GM19238 (cell line): ENCODE data around the gene UNC13C.
"Not testable (repeated sequence)": the region's sequence is repeated elsewhere in the genome, so short reads cannot be mapped to it uniquely, and the experiment has no call there.

Experiments
- DNase-seq: peaks from one replicate; pipeline ENCODE4 v3.0.0; 2011; ENCODE audit warnings: low spot score; ENCODE audit not compliant: insufficient read length

The UNC13C gene

DNA sequence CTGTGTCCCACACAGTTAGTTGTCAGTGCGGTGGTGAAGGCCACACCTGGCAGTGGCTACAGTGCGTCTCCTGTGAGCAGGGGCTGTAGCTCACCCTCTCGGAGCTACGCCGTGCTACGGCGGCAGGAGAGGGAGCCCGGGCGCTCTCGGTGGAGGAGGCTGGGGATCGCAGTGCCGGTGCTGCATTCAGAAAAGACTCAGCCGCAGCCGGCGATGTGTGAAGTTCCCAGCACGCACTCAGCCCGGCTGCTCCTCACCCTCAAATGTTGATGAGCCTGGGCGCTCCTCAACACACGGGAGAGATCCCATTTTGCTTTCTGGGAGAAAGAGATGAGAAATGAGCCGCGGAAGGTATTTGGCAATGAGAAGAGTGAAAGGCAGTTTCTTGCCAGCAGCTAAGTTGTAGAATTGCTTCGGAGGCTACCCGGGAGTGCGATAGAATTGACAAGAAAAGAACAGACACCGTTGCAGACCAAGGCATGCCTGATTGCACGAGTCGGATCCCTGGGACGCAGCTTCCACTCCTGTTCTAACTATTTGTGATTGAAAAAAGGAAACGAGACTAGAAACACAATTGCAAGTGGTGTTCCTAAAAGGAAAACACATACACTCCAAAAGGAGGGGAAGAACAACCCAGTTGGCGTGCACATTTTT, at the start of gene UNC13C:
Gene UNC13C (plus strand): TSS at position 189 of the 654 bp plus-strand sequence. CDS start 34,463 bp downstream, outside the sequence.
- DNase-seq = no peak

DNA sequence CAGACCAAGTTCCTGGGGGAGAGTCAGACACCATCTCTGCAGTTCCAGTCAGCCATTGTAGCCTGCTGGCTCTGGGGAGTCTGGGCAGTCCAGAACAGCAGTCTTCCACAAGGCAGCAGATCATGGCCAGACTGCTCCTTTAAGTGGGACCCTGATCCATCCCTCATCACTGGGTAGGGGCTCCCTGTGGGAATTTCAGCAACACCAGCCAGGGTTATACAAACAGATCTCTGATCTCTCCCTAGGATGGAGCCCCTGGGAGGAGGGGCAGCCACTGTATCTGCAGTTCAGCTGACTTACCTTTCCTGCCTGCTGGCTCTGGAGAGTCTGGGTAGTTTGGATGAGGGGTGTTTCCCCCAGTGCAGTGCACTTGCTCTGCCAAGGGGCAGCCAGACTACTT, 42.1 kb upstream of the UNC13C start:
- no peak for DNase-seq

DNA sequence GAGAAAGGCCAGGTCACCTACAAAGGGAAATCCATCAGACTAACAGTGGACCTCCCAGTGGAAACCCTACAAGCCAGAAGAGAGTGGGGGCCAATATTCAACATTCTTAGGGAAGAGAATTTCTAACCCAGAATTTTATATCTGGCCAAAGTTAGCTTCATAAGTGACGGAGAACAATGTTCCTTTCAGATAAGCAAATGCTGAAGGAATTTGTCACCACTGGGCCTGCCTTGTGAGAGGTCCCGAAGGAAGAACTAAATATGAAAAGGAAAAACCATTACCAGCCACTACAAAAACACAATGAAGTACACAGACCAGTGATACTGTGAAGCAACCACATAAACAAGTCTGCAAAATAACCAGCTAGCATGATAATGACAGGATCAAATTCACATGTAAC, 40.6 kb upstream of the UNC13C start:
- not testable (repeated sequence) for DNase-seq

DNA sequence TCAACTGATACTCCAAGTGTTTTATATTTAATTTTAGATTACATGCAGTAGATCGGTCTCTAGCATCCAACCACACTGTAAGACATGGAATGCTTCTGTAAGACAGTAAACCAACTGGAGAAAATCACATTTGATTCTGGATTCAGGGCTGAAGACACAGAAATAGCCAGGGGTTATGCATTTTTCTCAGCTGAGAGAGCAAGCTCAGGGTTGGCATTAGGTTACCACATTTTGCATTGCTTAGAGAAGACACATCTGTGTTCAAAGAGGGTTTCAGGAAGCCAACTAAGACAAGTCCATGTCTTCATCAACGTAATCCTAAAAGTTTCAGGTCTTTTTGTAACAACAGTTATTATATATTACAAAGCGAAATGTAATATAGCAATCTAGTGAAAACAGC, 27.7 kb upstream of the UNC13C start:
- no peak for DNase-seq

DNA sequence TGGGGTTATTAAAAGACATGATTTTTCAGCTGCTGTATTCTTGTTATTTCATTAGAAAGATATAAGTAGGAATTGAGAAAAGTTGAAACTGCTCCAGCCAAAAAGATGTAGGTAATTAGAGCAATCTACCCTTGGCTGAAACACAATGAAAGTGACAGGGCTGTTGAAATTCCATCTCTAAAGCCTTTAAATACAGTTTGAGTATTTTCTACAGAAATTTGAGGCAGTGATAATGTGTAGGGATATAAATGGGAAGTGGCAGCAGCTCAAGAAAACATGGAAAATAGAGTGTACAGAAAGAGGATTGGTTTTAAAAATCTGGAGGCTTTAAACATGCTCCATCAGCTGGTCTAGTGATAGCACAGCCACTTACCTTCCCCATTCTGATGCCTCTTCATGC, 22.8 kb upstream of the UNC13C start:
- no peak for DNase-seq

DNA sequence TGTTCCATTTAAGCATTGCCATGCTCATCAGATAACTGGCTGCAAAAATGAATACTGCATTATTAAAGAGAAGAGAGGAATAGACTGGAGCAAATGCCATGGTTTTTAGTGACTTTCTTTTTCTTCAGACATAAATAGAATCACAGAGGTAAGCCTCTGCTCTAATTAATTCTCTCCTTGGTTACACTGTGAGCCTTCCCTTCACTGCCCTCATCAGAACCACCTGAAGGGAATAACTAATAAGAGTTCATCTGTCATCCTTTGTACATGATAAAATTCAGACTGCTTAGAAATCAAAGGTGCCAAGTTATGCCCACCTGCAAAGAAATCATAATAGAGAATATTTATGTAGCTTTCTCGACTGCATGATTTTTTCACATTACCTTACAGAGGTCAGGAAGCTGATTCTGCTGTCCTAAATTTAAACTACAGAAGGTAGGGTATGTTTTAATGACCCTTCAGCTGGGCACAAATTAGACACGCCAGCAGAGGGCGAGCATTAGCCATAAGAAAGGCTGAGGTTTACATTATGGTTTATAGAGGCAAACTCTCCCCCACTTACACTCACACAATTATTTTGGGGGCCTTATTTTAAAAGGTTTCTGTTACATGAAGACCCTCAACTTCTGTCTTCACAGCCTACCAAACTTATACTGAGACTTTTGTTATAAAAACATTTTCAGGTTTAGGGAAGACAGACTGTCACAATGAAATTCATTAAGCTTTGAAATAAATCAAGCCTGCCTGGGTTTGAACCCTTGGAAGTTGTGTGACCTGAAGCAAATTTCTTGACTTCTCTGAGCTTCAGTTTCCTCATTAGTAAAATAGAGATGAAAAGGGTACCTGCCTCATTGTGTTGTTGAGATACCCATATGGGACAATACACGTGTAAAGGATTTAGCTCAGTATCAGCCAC, 15.3 kb upstream of the UNC13C start:
- DNase-seq = no peak

DNA sequence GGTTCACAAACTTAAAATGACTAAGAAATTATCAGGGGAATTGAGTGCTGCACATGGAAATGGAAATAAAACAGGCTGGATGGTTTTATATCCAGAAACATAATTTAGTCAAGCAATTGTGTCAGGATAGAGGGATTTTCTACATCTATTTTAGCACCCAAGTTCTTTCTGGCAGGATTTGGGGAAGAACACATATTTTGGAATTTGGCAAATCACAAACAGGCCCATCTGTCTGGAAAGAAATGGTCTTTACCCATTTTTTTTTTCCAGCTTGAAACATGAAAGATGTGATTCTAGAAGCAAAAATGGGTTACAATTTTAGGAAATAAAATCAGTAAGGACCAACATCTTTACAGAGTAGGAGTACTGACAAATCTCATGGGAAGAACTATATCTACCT, 14.4 kb upstream of the UNC13C start:
- DNase-seq = no peak

DNA sequence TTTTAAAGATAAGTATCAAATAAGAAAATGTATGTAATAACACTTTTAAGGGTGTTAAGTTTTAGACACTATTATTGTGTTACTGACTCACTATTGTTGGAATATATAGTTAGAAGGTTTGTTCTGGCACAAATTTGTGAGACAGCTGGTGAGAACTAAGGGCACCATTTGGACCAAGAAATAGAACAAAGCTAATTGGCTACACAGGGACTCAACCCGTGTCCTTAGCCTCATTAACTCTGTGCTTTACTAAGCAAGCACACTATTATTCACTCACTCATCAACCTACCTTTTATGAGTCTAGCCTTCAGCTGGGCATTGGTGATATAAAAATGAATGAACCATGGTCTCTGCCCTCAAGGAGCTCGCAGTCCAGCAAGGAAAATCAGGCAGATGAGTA, 4.1 kb upstream of the UNC13C start:
- no peak for DNase-seq

DNA sequence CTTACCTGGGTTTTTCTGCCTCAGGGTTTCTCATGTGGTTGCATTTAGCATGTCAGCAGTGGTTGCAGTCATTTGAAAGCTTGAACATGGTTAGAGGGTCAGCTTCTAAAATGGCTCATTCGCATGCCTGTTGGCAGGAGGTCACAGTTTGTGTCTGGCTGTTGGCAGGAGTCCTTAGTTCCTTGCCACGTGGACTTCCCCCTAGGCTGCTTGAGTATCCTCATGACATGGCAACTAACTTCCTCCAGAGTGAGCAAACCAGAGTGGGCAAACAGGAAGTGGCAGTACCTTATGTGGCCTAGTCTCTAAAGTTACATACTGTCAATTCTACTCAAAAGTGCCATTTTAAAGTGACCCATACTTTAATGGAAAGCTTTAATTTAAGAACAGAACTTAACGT, 3.4 kb upstream of the UNC13C start:
- DNase-seq = no peak

DNA sequence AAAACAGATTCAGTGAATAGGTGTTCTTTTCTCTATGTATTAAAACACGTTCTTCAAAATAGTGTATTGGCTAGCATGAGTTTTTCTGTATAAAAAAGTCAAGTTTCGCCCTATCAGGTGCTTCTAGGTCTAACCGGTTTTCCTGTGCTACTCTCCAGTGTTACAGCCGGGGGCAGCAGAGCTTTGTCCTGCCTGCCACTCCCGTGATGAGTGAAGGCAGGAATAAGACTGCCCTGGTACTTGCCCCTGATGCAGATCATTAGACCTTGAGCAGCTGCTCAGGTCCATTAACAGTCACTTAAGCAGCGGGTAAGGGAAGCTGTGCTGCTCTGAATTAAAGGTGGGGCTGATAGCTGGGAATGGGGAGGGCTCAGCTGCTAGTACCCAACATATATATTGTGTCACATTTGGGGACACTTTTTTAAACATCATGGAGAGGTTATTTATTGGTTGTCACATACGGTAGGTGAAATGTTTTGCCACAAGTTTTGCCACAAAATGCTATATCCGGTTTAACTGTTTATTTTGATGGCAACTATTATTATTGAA, 1.3 kb upstream of the UNC13C start:
- no peak for DNase-seq

DNA sequence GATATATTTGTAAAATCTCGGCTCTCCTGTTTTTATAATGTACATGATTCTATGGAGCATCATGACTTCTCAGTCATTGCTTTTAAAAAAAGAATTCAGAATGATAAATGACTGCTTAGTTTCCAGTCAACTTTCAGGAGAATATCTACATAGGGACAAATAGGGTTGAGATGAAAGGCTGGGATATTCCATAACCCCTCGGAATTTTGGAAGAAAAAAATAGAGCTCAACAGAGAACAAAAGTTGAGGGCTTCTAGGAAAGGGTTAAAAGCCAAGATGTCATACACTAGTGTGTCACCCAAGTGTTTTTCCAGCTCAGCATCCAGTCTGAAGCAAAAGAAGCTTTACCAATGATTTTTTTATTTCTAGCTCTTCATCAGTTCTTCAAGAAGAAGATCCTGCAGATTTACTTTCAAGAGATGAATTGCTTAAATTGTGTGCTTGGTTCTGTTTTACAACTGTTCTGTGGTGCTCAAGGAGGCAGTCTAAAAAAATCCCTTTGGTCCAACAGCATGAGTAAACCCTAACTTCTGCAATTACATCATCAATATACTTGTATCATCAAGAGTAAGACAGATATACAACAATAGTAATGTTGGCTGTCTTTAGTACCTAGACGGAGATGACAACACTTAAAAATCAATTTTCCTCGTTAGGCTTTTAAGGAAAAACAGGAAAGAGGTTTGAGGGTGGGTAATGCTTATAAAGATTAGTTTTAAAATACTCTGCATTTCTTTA, 979 bp downstream of the UNC13C start:
- DNase-seq = no peak

DNA sequence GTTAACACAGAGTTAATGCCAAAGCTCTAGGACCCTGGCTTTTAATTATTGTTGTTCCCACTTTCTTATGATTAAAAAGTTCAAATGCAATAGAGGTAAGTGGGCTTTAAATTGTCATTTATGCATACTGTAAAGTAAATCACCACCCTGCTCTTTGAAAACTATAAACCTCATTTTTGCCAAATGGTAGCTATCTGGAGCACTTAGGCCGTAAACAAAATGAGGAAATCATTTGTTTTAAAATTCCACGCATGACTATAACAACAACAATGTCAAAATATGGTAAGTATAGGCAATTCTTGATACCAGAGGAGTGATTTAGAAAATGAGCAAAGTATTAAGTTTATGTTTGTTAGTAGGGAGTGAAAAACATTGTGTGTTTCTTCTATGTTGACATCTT, 1.8 kb downstream of the UNC13C start:
- DNase-seq = no peak

DNA sequence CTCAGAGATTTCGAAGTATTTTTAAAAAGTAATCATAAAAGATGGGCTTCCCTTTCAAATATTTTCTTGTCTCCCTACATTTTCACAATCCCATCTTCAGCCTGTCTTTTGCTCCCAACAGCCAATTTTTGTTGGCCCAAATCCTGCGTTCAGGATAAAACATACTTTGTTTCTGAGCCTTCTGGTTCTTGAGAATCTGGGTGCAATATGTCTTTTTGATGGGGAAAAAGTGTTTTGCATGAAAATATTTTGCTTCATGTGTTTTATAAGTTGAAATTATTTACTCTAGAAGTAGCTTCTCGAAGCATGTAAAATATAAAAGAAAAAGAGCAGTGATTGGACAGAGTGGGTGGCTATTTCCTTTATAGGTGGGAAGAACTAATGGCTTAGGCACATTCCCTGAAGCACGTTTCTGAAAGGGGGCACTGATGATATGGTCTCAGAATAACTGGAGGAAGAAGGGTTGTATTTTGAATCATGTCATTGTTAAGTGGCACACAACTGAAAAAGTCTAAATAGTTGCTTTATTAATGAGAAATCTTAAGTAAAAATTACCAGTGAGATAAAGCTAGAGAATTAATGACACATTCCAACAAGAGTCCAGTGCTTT, 3.9 kb downstream of the UNC13C start:
- no peak for DNase-seq

DNA sequence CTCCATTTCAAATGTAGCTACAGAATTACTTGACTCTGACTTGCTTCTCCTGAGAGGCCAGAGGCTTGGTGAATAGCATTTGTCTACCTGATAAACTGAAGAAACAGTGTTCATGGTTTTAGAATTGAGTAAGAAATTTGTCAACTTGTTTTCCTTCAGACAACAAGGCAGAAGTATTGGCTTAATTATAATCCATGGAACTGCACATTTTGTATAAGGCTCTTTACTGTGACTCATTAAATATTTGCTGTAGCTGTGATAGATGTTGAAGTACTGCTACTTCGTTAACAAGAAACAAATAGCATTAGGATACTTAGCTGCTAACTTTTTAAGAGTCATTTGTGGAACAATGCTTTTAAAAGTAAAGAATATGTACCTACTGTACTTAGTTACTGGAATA, 4.6 kb downstream of the UNC13C start:
- no peak for DNase-seq

DNA sequence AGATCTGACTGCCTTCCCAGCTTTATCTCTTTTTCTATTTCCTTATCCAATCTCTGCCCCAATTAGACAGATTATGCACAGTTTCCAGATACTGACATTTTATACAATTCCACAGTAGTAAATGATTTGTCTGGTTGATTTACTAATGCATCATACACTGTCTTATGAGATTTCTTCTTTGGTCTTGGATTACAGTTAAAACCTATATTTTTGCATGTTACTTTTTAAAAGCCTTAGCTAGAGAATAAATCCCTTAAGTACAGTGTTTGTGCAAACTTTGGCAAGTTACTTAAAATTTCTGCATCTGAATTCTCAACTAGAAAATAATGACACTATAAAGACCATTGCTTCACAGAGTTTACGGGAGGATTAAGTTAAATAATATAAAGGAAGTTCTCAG, 6.0 kb downstream of the UNC13C start:
- DNase-seq = no peak

DNA sequence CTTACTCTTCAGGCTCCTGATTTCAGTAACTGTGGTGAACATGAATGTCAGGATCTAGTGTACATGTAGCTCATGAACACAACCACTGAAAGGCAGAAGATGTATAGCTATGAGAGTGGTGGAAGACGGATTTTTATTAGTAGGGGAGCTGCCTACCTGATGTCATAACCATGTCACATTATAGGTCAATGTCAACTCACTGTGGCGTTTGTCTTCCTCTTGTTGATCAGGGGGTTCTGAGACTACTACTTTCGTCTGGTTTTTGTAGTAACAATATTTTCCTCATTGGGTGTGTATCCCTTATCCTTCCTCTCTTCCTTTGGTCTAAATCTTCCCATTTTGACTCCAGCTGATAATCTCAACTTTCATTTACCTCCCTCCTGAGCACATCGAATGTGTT, 7.3 kb downstream of the UNC13C start:
- DNase-seq = no peak

DNA sequence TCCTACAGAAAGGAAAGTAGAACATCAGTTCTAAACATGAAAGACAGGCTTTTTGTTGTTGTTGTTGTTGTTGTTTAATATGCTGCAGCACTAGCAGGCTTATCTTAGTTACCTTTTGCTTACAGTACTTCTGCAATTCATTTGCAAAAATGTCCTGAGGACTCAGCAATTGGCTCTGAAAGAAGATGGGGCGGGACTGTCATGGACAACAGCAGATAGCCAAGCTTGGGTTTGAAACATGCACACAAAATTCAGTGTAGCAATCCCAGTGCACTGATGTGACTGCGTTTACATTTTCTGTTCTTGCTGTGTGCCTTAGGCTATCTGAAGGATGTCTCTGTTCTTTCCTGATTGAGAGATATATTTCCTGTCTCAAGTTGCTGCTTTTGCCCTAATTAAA, 9.2 kb downstream of the UNC13C start:
- DNase-seq = no peak

DNA sequence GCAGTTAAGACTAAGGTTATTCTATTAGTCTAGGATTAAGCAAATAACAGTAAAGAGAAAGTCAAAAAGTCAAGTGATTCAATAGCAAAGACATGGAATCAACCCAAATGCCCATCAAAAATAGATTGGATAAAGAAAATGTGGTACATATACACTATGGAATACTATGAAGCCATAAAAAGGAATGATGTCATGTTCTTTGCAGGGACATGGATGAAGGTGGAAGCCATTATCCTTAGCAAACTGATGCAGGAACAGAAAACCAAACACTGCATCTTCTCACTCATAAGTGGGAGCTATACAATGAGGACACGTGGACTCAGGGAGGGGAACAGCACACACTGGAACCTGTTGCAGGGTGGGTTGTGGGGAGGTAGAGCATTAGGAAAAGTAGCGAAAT, 29.0 kb downstream of the UNC13C start:
- no peak for DNase-seq

DNA sequence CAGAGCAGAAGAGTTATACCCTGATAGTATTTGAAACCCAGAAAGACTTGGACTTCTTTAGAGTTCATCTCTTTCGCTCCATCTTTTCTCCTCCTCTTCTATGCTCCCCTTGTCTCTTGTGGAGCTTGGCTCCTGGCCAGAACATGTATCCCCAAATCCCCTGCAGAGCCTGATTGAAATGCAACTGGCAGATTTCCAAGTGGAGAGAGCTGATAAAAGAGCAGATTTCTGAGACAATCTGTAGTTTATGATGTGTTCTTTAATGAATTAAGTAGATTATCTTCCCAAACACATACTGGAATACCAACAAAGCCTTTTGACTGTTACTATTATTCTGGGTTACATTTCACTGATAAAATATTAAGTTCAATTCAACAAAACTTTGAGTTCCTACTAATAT, 33.4 kb downstream of the UNC13C start:
- DNase-seq = no peak

DNA sequence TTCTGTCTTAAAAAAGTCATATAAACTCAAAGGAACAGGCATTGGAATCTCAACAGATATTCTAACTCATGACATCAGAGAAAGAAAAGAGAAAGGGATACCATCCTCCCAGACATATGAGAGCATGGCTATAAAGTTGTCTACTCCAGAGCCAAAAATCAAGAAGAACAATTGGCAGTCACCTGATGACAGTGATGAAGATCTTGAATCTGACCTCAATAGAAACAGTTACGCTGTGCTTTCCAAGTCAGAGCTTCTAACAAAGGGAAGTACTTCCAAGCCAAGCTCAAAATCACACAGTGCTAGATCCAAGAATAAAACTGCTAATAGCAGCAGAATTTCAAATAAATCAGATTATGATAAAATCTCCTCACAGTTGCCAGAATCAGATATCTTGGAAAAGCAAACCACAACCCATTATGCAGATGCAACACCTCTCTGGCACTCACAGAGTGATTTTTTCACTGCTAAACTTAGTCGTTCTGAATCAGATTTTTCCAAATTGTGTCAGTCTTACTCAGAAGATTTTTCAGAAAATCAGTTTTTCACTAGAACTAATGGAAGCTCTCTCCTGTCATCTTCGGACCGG, 35.9 kb downstream of the UNC13C start:
- no peak for DNase-seq

DNA sequence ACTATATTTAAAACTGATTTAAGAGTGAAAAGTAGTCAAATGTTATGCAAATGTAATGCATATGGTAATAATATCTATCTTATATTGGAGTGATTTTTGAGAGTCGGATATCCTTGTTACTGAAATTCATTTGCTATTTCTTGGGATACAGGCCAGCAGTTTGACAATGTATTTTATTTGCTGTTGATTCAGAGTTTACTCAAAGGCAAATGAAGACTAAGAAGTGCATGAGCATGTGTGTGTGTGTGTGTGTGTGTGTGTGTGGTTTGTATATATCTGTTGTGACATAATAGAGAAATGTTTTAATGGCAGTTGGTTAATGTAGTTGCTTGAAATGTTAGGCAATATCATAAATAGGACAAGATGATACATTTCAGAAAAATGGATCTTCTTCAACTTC, 39.0 kb downstream of the UNC13C start:
- DNase-seq = no peak
